NCI-H2196 (cell line): ENCODE results near the gene SPATA1.
"Not testable (repeated sequence)": the region's sequence is repeated elsewhere in the genome, so short reads cannot be mapped to it uniquely, and the experiment has no call there.

ENCODE experiments used
- DNase-seq: peaks from one replicate; lab custom pipeline; 2025; ENCODE audit not compliant: unreplicated experiment; lab: John Stamatoyannopoulos, UW

SPATA1 gene

GRCh38 chr1:84506002-84506728 is at the start of gene SPATA1, which contains the start of gene GNG5:
Gene SPATA1 (plus strand): TSS chr1:84506386. CDS start chr1:84516360, 9,974 bp downstream.
Gene GNG5 (minus strand): TSS chr1:84506581. CDS start chr1:84506091, 490 bp downstream.
- peak; percentile 96 for DNase-seq

GRCh38 chr1:84462118-84462517 is 44.1 kb upstream of the SPATA1 start:
- DNase-seq, result no peak

- no peak for DNase-seq
Observed at GRCh38 chr1:84467298-84467697, 38.9 kb upstream of the SPATA1 start.

- no peak for DNase-seq
Observed at GRCh38 chr1:84476225-84476624, 30.0 kb upstream of the SPATA1 start.

- peak; percentile 65 for DNase-seq
Observed at GRCh38 chr1:84478876-84479868, 27.0 kb upstream of the SPATA1 start, which contains the start of gene RPF1. Gene RPF1 (plus strand): TSS chr1:84479266. CDS start chr1:84479282, 16 bp downstream.

GRCh38 chr1:84479998-84480397 is 26.2 kb upstream of the SPATA1 start:
- DNase-seq, result no peak

GRCh38 chr1:84480650-84481049 is 25.5 kb upstream of the SPATA1 start:
- DNase-seq, result no peak

- DNase-seq, result no peak
Observed at GRCh38 chr1:84481317-84481716, 24.9 kb upstream of the SPATA1 start.

- DNase-seq, result no peak
Observed at GRCh38 chr1:84488107-84488506, 18.1 kb upstream of the SPATA1 start.

GRCh38 chr1:84489766-84490165 is 16.4 kb upstream of the SPATA1 start:
- DNase-seq, result no peak

GRCh38 chr1:84492726-84493125 is 13.5 kb upstream of the SPATA1 start:
- no peak for DNase-seq

- DNase-seq, result no peak
Observed at GRCh38 chr1:84493747-84494146, 12.4 kb upstream of the SPATA1 start.

GRCh38 chr1:84496498-84496897 is 9.7 kb upstream of the SPATA1 start:
- DNase-seq, result no peak

GRCh38 chr1:84497631-84498275 is 8.4 kb upstream of the SPATA1 start:
- no peak for DNase-seq

GRCh38 chr1:84502927-84503326 is 3.3 kb upstream of the SPATA1 start:
- no peak for DNase-seq

GRCh38 chr1:84504580-84505492 is 1.4 kb upstream of the SPATA1 start:
- no peak for DNase-seq

- peak; percentile 63 for DNase-seq
Observed at GRCh38 chr1:84505493-84506001, 639 bp upstream of the SPATA1 start.

- DNase-seq, result no peak
Observed at GRCh38 chr1:84506729-84507453, 705 bp downstream of the SPATA1 start.

GRCh38 chr1:84507887-84508286 is 1.7 kb downstream of the SPATA1 start:
- not testable (repeated sequence) for DNase-seq
